NT2/D1 (cell line): Measurements from ENCODE around the gene BICC1.

Source experiments
- DNase-seq: peaks from one replicate; pipeline ENCODE4 v3.0.0-alpha.2; 2011; ENCODE audit warnings: low read depth, low spot score
- H3K27me3 ChIP-seq: 2 replicates; pipeline ENCODE4 v1.6.0; 2011; ENCODE audit warnings: mild to moderate bottlenecking; ENCODE audit not compliant: insufficient read length, insufficient read depth
- H3K36me3 ChIP-seq: 2 replicates; pipeline ENCODE4 v1.6.1; 2011; ENCODE audit warnings: mild to moderate bottlenecking, low read length, mixed read lengths; ENCODE audit not compliant: insufficient read depth, insufficient read length
- H3K4me1 ChIP-seq: 2 replicates; pipeline ENCODE4 v1.5.1; 2011; ENCODE audit not compliant: insufficient read depth, insufficient read length
- H3K4me3 ChIP-seq: 2 replicates; pipeline ENCODE4 v1.5.1; 2011; ENCODE audit warnings: low read depth; ENCODE audit not compliant: insufficient read length
- H3K9ac ChIP-seq: 2 replicates; pipeline ENCODE4 v1.6.0; 2011; ENCODE audit warnings: low read depth; ENCODE audit not compliant: insufficient read length
- H3K9me3 ChIP-seq: 2 replicates; pipeline ENCODE4 v1.5.1; 2011; ENCODE audit warnings: mild to moderate bottlenecking, low read length; ENCODE audit not compliant: insufficient read depth
- SUZ12 ChIP-seq: IDR thresholded peaks from 2 replicates; pipeline ENCODE4 v1.6.1; 2011; ENCODE audit not compliant: insufficient read length, insufficient read depth; ENCODE audit errors: extremely low read depth
- YY1 ChIP-seq: IDR thresholded peaks from 2 replicates; pipeline ENCODE4 v1.6.1; 2011; ENCODE audit not compliant: insufficient read length, insufficient read depth
- ZNF274 ChIP-seq: IDR thresholded peaks from 2 replicates; pipeline ENCODE4 v1.6.1; 2011; ENCODE audit warnings: mild to moderate bottlenecking, low read depth, low read length

BICC1 gene

DNA sequence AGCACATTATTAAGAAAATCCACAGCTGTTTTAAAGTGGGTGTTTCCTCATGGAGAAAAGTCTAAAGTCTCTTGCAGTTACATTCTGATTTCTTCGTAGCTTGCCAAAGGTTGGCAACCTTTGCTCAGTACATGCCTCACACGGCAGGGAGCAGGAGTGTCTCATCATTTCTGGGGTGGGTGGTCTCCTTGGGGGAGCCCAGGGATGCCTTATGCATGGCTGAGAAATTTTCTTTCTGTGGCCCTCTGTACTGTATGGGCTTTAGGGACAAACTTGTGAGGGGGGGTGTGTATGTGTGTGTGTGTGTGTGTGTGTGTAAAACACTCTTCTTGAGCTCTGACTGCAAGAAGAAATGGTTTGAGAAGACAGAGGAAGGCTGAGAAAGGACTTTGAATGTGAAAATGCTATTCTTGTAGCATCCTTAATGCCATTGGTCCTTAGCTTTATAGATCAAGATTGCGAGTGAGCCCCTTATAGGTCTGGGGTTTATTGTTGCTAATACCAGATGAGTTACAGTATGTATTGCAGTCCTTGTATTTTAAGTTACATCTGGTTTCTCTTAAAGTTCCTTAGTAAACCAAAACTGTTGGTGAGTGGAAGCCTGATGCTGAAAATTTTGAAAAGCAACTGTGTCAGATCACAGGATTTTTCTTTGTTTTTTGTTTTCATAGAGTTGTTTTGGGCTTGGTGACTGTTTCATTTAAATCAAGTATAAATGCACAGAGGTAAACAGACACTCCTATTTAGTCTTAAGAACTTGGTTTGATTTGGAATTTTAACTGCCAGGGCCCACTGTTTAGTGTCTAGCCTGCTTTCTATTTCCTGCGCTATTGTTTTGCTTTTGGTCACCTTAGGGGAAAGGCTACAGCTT lies 242.0 kb downstream of the BICC1 start:
- H3K9ac ChIP-seq = no peak overlapping the region
- H3K27me3 ChIP-seq = no peaks in the 10 kb centered on the region
- H3K9me3 ChIP-seq = no peaks in the 10 kb centered on the region
- no peaks in the 10 kb centered on the region for H3K4me1 ChIP-seq
- no peaks in the 10 kb centered on the region for H3K36me3 ChIP-seq
- H3K4me3 ChIP-seq = no peak overlapping the region
- no peak for DNase-seq
- TF ChIP-seq YY1 (no peak), SUZ12 (no peak), ZNF274 (no peak)

DNA sequence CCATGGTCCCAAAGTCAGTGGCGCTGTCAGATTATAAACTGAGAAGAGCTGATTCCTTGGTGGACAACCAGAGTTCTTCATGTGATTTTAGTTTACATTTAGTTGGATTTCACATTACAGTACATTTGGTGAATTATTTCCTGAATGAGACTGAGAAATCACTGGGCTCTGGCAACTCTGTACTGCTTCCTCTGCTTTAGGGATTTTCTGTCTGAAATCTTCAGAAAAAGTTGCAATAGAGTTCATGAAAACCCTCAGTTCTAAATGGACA lies 242.6 kb downstream of the BICC1 start:
- H3K4me3 ChIP-seq = no peak overlapping the region
- DNase-seq = no peak
- H3K27me3 ChIP-seq = no peaks in the 10 kb centered on the region
- no peak for TF ChIP-seq YY1
- no peak for TF ChIP-seq ZNF274
- TF ChIP-seq SUZ12 = no peak
- H3K9me3 ChIP-seq = no peaks in the 10 kb centered on the region
- no peaks in the 10 kb centered on the region for H3K36me3 ChIP-seq
- no peaks in the 10 kb centered on the region for H3K4me1 ChIP-seq
- no peak overlapping the region for H3K9ac ChIP-seq

DNA sequence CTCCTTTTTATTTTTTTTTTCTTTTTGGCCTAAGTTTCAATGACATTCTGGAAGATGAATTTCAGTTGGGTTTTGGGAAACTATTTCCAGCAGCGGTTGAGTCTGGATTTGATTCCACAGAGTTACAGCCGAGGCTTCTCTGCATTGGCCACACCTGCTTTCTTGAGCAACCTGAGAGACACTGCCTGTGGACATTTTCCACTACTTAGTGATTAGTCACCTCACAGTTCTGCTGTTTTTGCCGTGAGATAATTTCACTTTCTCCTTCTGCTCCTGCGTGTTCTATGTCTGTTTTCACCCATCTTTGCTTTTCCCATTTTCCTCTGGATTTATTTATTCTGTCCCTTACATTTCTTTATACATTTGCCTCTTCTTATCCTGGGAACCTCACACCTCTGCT lies 243.0 kb downstream of the BICC1 start:
- H3K9ac ChIP-seq = no peak overlapping the region
- no peaks in the 10 kb centered on the region for H3K36me3 ChIP-seq
- no peak for DNase-seq
- TF ChIP-seq ZNF274 (no peak), YY1 (no peak), SUZ12 (no peak)
- no peaks in the 10 kb centered on the region for H3K27me3 ChIP-seq
- no peaks in the 10 kb centered on the region for H3K9me3 ChIP-seq
- H3K4me1 ChIP-seq = no peaks in the 10 kb centered on the region
- H3K4me3 ChIP-seq = no peak overlapping the region

DNA sequence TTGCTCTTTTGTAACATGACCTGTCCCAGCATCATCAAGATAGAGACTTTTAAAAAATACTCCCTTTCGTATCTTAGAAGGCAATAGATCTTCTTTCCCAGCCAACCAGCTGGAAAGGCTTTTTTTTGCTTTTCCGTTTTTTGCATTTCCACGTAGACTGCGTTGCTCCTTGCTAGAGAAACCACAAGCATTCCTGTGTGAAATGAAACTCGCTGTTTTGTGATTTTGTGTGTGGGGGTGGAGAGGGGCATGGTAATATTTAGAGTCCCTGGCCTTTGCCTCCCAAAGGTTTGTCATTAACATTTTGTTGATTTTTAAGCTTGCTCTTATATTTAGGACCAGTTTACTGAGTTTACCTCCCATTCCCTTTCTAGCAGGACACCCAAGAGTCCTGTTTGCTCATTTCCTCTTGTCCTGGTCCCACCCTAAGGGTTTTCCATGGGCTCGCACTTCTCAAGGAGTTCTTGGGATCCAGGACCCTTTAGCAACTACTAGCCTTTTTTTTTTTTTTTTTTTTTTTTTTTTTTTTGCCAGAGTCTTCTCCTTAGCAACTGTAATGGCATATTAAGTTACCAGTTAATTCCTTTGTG lies 243.6 kb downstream of the BICC1 start:
- Histone ChIP-seq H3K9ac (no peak overlapping the region), H3K36me3 (no peaks in the 10 kb centered on the region), H3K27me3 (no peaks in the 10 kb centered on the region), H3K4me3 (no peak overlapping the region), H3K4me1 (no peaks in the 10 kb centered on the region), H3K9me3 (no peaks in the 10 kb centered on the region)
- TF ChIP-seq ZNF274 (no peak), SUZ12 (no peak), YY1 (no peak)
- DNase-seq = no peak

DNA sequence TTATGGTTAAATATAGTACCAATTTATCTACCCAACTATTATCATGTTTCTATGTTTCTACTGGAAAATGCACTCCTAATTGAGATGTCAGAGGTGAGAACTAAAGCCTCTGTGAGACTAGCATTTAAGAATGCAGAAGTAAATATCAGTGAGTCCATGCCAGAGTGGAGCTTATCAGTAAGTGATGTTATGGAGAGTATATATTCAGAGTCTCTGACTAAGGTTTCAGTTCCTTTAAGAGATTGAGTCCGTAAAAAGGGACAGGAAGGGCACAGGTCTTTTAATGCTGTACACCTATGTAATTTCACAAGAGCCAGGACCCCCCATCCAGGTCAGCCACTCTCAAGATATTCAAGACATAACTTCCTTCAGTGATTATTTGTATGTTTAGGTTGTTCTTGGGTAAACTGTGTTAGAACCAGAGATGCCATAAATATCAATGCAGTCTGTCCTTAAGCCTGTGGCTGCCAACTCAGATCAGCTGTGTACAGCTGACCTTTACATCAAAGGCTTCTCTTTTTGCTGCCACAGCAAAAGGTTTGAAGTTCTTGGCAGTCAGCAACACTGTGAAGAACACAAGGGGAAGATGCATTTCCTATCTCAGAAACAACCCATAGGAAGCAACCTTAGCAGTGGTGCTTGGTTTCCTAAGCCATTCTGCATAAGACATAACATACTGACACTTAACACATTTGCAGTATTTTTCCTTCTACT lies 244.8 kb downstream of the BICC1 start:
- H3K27me3 ChIP-seq = no peaks in the 10 kb centered on the region
- no peaks in the 10 kb centered on the region for H3K9me3 ChIP-seq
- no peaks in the 10 kb centered on the region for H3K4me1 ChIP-seq
- no peak overlapping the region for H3K9ac ChIP-seq
- no peaks in the 10 kb centered on the region for H3K36me3 ChIP-seq
- no peak overlapping the region for H3K4me3 ChIP-seq
- no peak for DNase-seq
- no peak for TF ChIP-seq YY1
- TF ChIP-seq SUZ12 = no peak
- TF ChIP-seq ZNF274 = no peak

GRCh38 chr10:58758321-58758720 lies 245.6 kb downstream of the BICC1 start:
- Histone ChIP-seq H3K9ac (no peak overlapping the region), H3K4me1 (no peaks in the 10 kb centered on the region), H3K4me3 (no peak overlapping the region), H3K27me3 (no peaks in the 10 kb centered on the region), H3K9me3 (no peaks in the 10 kb centered on the region), H3K36me3 (no peaks in the 10 kb centered on the region)
- DNase-seq = no peak
- TF ChIP-seq ZNF274 = no peak
- no peak for TF ChIP-seq YY1
- TF ChIP-seq SUZ12 = no peak
